NCI-H82 treated with DMSO at 0.1 percent for 48 hours (cell line): ENCODE data around the gene S100A14.
A peak's percentile ranks its signal among the peaks of the same experiment; 100 is the strongest.
"Not testable (repeated sequence)": the region's sequence is repeated elsewhere in the genome, so short reads cannot be mapped to it uniquely, and the experiment has no call there.

ENCODE experiments used
- DNase-seq: peaks from one replicate; lab custom pipeline; 2025; ENCODE audit not compliant: unreplicated experiment; lab: John Stamatoyannopoulos, UW

The S100A14 gene

GRCh38 chr1:153588482-153588881, 27.6 kb downstream of the S100A14 start:
- DNase-seq, result no peak

GRCh38 chr1:153588033-153588432, 28.1 kb downstream of the S100A14 start:
- DNase-seq, result not testable (repeated sequence)

GRCh38 chr1:153587314-153587713, 28.8 kb downstream of the S100A14 start:
- DNase-seq, result no peak

- DNase-seq, result no peak
Observed at GRCh38 chr1:153586347-153586746, 29.8 kb downstream of the S100A14 start.

GRCh38 chr1:153585006-153585405, 31.1 kb downstream of the S100A14 start:
- peak; percentile 26 for DNase-seq

- no peak for DNase-seq
Observed at GRCh38 chr1:153583976-153584375, 32.1 kb downstream of the S100A14 start.

GRCh38 chr1:153583514-153583913, 32.6 kb downstream of the S100A14 start:
- not testable (repeated sequence) for DNase-seq

- DNase-seq, result not testable (repeated sequence)
Observed at GRCh38 chr1:153582836-153583235, 33.3 kb downstream of the S100A14 start.

GRCh38 chr1:153578936-153579335, 37.2 kb downstream of the S100A14 start:
- no peak for DNase-seq

GRCh38 chr1:153578490-153578889, 37.6 kb downstream of the S100A14 start:
- DNase-seq, result no peak

- no peak for DNase-seq
Observed at GRCh38 chr1:153577624-153578051, 38.5 kb downstream of the S100A14 start.

- DNase-seq, result peak; percentile 76
Observed at GRCh38 chr1:153577138-153577537, 39.0 kb downstream of the S100A14 start.

GRCh38 chr1:153575497-153575896, 40.6 kb downstream of the S100A14 start:
- DNase-seq, result peak; percentile 90

GRCh38 chr1:153575081-153575491, 41.0 kb downstream of the S100A14 start:
- DNase-seq, result not testable (repeated sequence)

- DNase-seq, result peak; percentile 24
Observed at GRCh38 chr1:153573351-153573750, 42.8 kb downstream of the S100A14 start.

- peak; percentile 25 for DNase-seq
Observed at GRCh38 chr1:153572569-153573015, 43.5 kb downstream of the S100A14 start.

GRCh38 chr1:153571706-153572105, 44.4 kb downstream of the S100A14 start:
- no peak for DNase-seq

GRCh38 chr1:153570874-153571273, 45.3 kb downstream of the S100A14 start:
- no peak for DNase-seq

GRCh38 chr1:153569465-153569864, 46.7 kb downstream of the S100A14 start:
- no peak for DNase-seq

GRCh38 chr1:153568367-153569099, 47.6 kb downstream of the S100A14 start:
- DNase-seq, result peak; percentile 78

- no peak for DNase-seq
Observed at GRCh38 chr1:153567621-153568366, 48.3 kb downstream of the S100A14 start.
